Esophagus muscularis mucosa (tissue), 4 donors: ENCODE results near the gene SNX10. TPM values are rescaled to one million over a fixed set of nuclear protein-coding genes. Genes with fewer than 3 reads are reported as not detected.
A peak's percentile ranks its signal among the peaks of the same experiment; 100 is the strongest.

Experiments
- DNase-seq: peaks from one replicate; pipeline ENCODE4 v3.0.0-alpha.2; 2017; ENCODE audit errors: extremely low spot score
- H3K27ac ChIP-seq, 4 donors: fragments of 200-600 bp; sonication (generic); replicated peaks in 1 of 4; 1 replicate in 3 of 4; 2 replicates in 1 of 4; pipeline ENCODE4 v1.5.1; 2016 to 2019; ENCODE audit warnings: mild to moderate bottlenecking in 1 of 4
- H3K27me3 ChIP-seq, 4 donors: fragments of 200-600 bp; sonication (generic); one replicate each; pipeline versions ENCODE4 v1.5.1 to v1.6.0; 2016 to 2019
- H3K36me3 ChIP-seq, 4 donors: fragments of 200-600 bp; sonication (generic); one replicate each; pipeline ENCODE4 v1.5.1; 2016 to 2019
- H3K4me1 ChIP-seq, 4 donors: fragments of 200-600 bp; sonication (generic); one replicate each; pipeline ENCODE4 v1.5.1; 2016 to 2019
- H3K4me3 ChIP-seq, 4 donors: fragments of 200-600 bp; sonication (generic); 1 replicate in 2 of 4; 2 replicates in 2 of 4; pipeline ENCODE4 v1.5.1; 2016 to 2019; ENCODE audit warnings: mild to moderate bottlenecking in 4 of 4, moderate library complexity in 1 of 4
- H3K9me3 ChIP-seq, 4 donors: fragments of 200-600 bp; sonication (generic); 1 replicate in 3 of 4; 2 replicates in 1 of 4; pipeline ENCODE4 v1.5.1; 2016 to 2019
- EP300 ChIP-seq: sonication (generic); formaldehyde crosslinking; IDR thresholded peaks from one replicate; pipeline ENCODE4 v1.6.1; 2017; ENCODE audit warnings: antibody characterized with exemption
- POLR2A ChIP-seq: fragments of 450-650 bp; IDR thresholded peaks from one replicate; pipeline ENCODE4 v1.6.1; 2017; ENCODE audit warnings: antibody characterized with exemption, moderate library complexity, mild to moderate bottlenecking, low read depth
- POLR2AphosphoS5 ChIP-seq, 2 donors: sonication (generic); formaldehyde crosslinking; IDR thresholded peaks; one replicate each; pipeline ENCODE4 v1.6.1; 2017; ENCODE audit warnings: antibody characterized with exemption in 2 of 2
- WGBS: methylation state at CpG from one replicate; pipeline ENCODE4 v1.1.5; 2018; 5-methylcytosine and 5-hydroxymethylcytosine counted together
- intact Hi-C: fragments of 100-400 bp; cut with DNase I; formaldehyde crosslinking; loops from one replicate; pipeline ENCODE4 v1.15.1; 2023
- total RNA-seq, 4 donors: library from RNA; depleted of rRNA; stranded (reverse); fragments of >200 nt; gene quantifications; one replicate each; pipeline versions ENCODE4 v1.1.0 to v1.2.1, GENCODE V29; 2016
- TF ChIP-seq, protein P1 (sequence below), 3 experiments: fragments of 200-600 bp in 2 of 3; fragments of 450-650 bp in 1 of 3; sonication (generic) in 2 of 3; IDR thresholded peaks; one replicate each; pipeline ENCODE4 v1.5.1; 2017 to 2019; ENCODE audit warnings: antibody characterized with exemption in 3 of 3, mild to moderate bottlenecking in 2 of 3, moderate library complexity in 1 of 3

SNX10 gene
- total RNA-seq, 4 donors from 2014 or later, result 1.9 to 5.0 (median 4.1) TPM

DNA sequence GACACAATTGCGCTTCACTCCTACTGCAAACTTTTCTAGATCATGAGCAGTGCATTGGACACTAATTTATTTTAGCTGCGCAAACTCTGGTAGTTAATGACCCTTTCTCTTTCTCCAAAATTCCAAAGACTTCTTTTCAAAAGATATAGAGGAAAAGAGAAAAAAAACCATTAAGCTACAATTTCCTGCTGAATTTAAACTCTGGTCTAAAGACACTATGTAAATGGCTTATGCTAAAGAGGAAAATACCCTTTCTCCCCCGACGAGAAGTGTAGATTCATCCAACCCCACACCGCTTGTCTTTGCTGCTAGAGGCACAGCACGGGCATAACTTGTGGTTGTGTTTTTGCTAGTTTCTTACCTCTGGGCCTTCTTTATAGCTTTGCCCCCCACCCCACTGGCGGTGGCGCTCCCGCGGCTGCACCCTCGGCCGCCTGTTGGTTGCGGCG, 84.1 kb downstream of the SNX10 start:
- peaks cover 10 to 28% (median 24%) of the 10 kb centered on the region in 4 donors for H3K4me1 ChIP-seq
- WGBS, result 28% methylated on average over 9 of the region's 14 CpGs
- H3K4me3 ChIP-seq, result peak overlapping the region; percentile 44 to 55 (median 47)
- no peak overlapping the region for H3K27ac ChIP-seq
- peaks cover 0 to 86% (median 45%) of the 10 kb centered on the region in 4 donors for H3K27me3 ChIP-seq
- no peaks in the 10 kb centered on the region for H3K9me3 ChIP-seq
- DNase-seq, result no peak
- TF ChIP-seq POLR2A, result no peak
- no peak for TF ChIP-seq POLR2AphosphoS5 (IDR thresholded peaks at IDR 0.05)
- TF ChIP-seq EP300, result no peak
- intact Hi-C loops, result no loop called here
- no peaks in the 10 kb centered on the region for H3K36me3 ChIP-seq

DNA sequence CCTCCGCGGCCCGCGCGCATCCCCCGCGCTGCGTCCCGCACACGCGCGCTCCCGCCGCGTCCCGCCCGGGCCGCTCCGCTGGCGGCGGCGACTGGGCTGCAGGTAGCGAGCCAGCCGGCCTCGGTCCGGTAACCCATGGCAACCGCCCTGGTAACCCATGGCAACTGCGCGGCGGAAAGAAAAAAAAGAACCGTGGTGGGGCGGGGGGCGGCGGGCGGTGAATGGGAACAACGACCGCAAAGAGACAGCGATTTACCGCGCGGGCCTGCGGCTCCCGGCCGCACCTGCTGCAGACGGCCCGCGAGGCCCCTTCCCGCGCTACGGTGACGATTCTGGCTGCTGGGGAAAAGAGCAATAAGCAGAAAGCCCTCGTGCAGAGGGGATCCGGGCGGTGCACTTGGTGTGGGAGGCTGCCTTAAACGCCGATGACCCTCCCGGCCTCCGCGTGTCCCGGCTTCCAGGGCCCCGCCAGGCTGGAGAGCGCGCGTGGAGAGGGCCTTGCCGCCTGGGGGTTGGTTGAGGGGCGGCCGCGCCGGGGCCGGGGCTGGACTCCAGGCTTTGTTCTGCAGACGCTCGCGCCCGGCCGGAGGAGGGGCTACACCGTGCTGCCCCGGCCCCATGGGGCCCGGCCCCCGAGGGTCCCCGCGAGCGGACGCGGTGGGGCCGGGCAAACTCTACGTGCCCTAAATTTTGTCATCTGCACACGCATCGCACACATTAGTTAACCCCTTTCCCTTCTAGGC, 84.7 kb downstream of the SNX10 start:
- Histone ChIP-seq H3K27me3 (peaks cover 0 to 86% (median 44%) of the 10 kb centered on the region in 4 donors), H3K9me3 (no peaks in the 10 kb centered on the region), H3K27ac (peak overlapping the region in 3 of 4 donors; percentile 22 to 50 (median 25)), H3K36me3 (no peaks in the 10 kb centered on the region), H3K4me3 (peak overlapping the region; percentile 44 to 55 (median 47)), H3K4me1 (peaks cover 10 to 28% (median 24%) of the 10 kb centered on the region in 4 donors)
- no peak for TF ChIP-seq POLR2AphosphoS5 (IDR thresholded peaks at IDR 0.05)
- TF ChIP-seq, protein P1, sequence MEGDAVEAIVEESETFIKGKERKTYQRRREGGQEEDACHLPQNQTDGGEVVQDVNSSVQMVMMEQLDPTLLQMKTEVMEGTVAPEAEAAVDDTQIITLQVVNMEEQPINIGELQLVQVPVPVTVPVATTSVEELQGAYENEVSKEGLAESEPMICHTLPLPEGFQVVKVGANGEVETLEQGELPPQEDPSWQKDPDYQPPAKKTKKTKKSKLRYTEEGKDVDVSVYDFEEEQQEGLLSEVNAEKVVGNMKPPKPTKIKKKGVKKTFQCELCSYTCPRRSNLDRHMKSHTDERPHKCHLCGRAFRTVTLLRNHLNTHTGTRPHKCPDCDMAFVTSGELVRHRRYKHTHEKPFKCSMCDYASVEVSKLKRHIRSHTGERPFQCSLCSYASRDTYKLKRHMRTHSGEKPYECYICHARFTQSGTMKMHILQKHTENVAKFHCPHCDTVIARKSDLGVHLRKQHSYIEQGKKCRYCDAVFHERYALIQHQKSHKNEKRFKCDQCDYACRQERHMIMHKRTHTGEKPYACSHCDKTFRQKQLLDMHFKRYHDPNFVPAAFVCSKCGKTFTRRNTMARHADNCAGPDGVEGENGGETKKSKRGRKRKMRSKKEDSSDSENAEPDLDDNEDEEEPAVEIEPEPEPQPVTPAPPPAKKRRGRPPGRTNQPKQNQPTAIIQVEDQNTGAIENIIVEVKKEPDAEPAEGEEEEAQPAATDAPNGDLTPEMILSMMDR (IDR thresholded peaks at IDR 0.05), result no peak
- TF ChIP-seq EP300, result no peak
- TF ChIP-seq POLR2A, result no peak
- 5% methylated on average over 16 of the region's 88 CpGs for WGBS
- intact Hi-C loops, result no loop called here
- DNase-seq, result no peak

DNA sequence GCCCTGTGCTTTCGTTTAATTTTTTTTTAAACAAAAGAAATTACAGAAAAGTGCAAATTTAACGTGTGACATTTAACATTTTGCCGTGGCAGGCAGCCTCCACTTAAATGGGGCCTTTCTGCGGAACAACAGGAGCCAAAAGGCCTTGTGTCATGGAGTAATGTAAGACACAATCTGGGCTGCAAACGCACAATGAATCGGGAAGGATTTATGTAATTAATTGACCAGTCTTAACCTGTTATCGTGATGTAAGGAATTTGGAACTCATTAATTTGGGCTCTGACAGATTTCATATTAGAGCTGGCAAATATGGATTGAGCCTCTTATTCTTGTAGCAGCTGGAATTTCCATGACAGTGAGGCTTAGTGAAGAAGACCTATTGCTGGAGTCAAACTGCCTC, 86.4 kb downstream of the SNX10 start:
- no peak overlapping the region for H3K4me3 ChIP-seq
- H3K36me3 ChIP-seq, result no peaks in the 10 kb centered on the region
- peaks cover 0 to 72% (median 41%) of the 10 kb centered on the region in 4 donors for H3K27me3 ChIP-seq
- intact Hi-C loops, result no loop called here
- H3K9me3 ChIP-seq, result no peaks in the 10 kb centered on the region
- WGBS, result 81% methylated on average over 7 of the region's 7 CpGs
- TF ChIP-seq POLR2AphosphoS5 (IDR thresholded peaks at IDR 0.05) (no peak), EP300 (no peak), POLR2A (no peak)
- TF ChIP-seq, protein P1 (IDR thresholded peaks at IDR 0.05), result no peak
- peaks cover 10 to 28% (median 24%) of the 10 kb centered on the region in 4 donors for H3K4me1 ChIP-seq
- no peak overlapping the region for H3K27ac ChIP-seq
- no peak for DNase-seq

GRCh38 chr7:26379711-26380110, 88.0 kb downstream of the SNX10 start:
- TF ChIP-seq EP300, result no peak
- no peak for TF ChIP-seq POLR2AphosphoS5 (IDR thresholded peaks at IDR 0.05)
- TF ChIP-seq, protein P1 (IDR thresholded peaks at IDR 0.05), result no peak
- TF ChIP-seq POLR2A, result no peak
- WGBS, result 26% methylated on average over 3 of the region's 3 CpGs
- Histone ChIP-seq H3K27me3 (peaks cover 0 to 63% (median 31%) of the 10 kb centered on the region in 4 donors), H3K4me1 (peaks cover 10 to 28% (median 24%) of the 10 kb centered on the region in 4 donors), H3K9me3 (no peaks in the 10 kb centered on the region), H3K27ac (no peak overlapping the region), H3K36me3 (no peaks in the 10 kb centered on the region), H3K4me3 (no peak overlapping the region)
- no peak for DNase-seq
- intact Hi-C loops, result no loop called here

DNA sequence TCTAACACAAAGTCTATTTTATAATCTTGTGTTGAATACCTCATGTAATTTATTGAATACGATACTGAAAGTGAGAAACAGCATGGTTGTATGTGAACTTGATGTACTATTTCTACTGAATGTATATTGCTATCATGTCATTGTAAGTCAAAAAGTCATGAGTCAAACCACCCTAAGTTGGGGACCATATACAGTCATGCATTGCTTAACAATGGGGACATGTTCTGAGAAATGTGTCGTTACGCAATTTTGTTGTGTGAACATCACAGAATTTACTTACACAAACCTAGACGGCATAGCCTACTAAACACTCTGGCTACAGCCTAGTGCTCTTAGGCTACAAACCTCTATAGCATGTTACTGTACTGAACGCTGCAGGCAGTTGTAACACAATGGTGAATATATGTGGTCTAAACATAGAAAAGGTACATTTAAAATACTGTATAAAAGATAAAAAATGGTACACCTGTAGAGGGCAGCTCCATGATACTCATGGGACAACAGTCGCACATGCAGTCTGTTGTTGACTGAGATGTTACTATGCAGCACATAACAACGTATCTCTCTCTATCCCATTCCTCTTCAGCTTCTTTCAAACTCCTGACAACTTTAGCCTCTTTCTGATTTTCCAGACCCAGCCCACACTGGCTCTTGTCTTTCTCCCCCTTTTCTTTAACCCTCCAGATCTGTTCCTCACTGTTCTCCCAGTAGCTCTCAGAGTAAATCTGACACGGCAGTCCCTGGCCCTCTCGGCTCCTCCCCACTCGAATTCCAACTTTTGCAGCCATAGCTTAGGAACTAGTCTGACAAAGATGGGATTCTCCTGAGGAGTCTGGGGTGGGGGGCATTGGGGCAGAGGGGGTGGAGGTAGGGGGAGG, 90.1 kb downstream of the SNX10 start:
- intact Hi-C loops, result no loop called here
- Histone ChIP-seq H3K9me3 (no peaks in the 10 kb centered on the region), H3K4me3 (no peak overlapping the region), H3K36me3 (no peaks in the 10 kb centered on the region), H3K27ac (no peak overlapping the region), H3K27me3 (peaks cover 0 to 44% (median 17%) of the 10 kb centered on the region in 4 donors), H3K4me1 (peaks cover 0 to 17% (median 13%) of the 10 kb centered on the region in 4 donors)
- no peak for TF ChIP-seq POLR2A
- TF ChIP-seq, protein P1 (IDR thresholded peaks at IDR 0.05), result no peak
- DNase-seq, result no peak
- WGBS, result 78% methylated on average over 10 of the region's 10 CpGs
